ENCODE data around the gene DCAF11. TPM values are rescaled to one million over a fixed set of nuclear protein-coding genes. Genes with fewer than 3 reads are reported as not detected.

The DCAF11 gene
- total RNA-seq, 4 donors from 2014 or later = 50.1 to 76.0 (median 54.4) TPM

DNA sequence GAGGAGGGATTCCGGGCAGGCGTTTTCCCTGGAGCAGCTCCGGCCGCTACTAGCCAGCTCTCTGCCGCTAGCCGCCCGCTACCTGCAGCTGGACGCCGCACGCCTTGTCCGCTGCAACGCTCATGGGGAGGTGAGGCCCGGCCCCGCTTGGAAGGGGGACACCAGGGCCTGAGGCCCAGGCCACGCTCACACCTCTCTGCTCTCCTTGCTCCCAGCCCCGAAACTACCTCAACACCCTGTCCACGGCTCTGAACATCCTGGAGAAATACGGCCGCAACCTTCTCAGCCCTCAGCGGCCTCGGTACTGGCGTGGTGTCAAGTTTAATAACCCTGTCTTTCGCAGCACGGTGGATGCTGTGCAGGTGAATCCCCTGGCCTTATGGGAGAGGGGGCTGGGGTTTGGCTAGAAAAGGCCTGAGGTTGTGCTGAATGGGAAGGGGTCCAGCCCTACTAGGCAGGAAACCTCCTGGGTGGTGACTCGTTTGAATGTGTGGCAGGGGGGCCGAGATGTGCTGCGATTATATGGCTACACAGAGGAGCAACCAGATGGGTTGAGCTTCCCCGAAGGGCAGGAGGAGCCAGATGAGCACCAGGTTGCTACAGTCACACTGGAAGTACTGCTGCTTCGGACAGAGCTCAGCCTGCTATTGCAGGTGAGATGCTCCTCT is 33.3 kb downstream of the DCAF11 start:
- no peak for DNase-seq (ENCODE audit: low spot score)
- TF ChIP-seq CTCF (IDR thresholded peaks at IDR 0.05) = no peak
- no peak for ATAC-seq (ENCODE audit: low FRiP score)

- DNase-seq (ENCODE audit: low spot score) (no peak), ATAC-seq (ENCODE audit: low FRiP score) (no peak)
- TF ChIP-seq CTCF (IDR thresholded peaks at IDR 0.05) = no peak
Observed at GRCh38 chr14:24149302-24149969, 34.9 kb downstream of the DCAF11 start.

DNA sequence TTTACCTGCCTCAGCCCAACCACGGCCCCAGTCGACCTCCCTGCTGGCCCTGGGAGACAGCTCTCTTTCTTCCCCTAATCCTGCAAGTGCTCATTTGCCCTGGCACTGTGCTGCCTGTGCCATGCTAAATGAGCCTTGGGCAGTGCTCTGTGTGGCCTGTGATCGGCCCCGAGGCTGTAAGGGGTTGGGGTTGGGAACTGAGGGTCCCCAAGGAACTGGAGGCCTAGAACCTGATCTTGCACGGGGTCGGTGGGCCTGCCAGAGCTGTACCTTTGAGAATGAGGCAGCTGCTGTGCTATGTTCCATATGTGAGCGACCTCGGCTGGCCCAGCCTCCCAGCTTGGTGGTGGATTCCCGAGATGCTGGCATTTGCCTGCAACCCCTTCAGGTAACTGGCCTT is 35.5 kb downstream of the DCAF11 start:
- no peak for DNase-seq (ENCODE audit: low spot score)
- no peak for ATAC-seq (ENCODE audit: low FRiP score)
- TF ChIP-seq CTCF (IDR thresholded peaks at IDR 0.05) = no peak

- DNase-seq (ENCODE audit: low spot score) (no peak), ATAC-seq (ENCODE audit: low FRiP score) (no peak)
- TF ChIP-seq CTCF (IDR thresholded peaks at IDR 0.05) = no peak
Observed at GRCh38 chr14:24150567-24150966, 36.0 kb downstream of the DCAF11 start.

DNA sequence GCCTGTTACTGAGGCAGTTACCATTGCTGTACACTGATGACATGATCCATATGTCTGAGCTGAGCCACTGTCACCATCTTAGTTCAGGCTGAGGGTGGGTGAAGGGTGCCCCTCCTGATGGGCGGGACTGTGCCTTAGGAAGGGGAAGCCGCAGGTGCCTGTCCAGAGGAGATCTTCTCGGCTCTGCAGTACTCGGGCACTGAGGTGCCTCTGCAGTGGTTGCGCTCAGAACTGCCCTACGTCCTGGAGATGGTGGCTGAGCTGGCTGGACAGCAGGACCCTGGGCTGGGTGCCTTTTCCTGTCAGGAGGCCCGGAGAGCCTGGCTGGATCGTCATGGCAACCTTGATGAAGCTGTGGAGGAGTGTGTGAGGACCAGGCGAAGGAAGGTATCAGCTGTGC is 36.4 kb downstream of the DCAF11 start:
- no peak for ATAC-seq (ENCODE audit: low FRiP score)
- no peak for DNase-seq (ENCODE audit: low spot score)
- TF ChIP-seq CTCF (IDR thresholded peaks at IDR 0.05) = no peak

DNA sequence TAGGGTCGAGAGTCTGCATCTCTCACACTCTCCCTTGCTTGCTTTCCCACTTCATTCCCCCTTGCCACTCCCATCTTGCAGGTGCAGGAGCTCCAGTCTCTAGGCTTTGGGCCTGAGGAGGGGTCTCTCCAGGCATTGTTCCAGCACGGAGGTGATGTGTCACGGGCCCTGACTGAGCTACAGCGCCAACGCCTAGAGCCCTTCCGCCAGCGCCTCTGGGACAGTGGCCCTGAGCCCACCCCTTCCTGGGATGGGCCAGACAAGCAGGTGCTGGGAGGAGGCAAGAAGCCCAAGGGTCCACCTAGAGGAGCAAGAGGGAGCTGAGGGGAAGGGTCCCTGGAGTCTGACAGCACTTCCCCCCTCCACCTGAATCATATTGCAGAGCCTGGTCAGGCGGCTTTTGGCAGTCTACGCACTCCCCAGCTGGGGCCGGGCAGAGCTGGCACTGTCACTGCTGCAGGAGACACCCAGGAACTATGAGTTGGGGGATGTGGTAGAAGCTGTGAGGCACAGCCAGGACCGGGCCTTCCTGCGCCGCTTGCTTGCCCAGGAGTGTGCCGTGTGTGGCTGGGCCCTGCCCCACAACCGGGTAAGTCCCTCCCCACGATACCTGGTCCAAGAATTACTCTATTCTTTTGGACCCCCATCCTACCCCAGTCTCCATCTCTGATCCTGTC is 37.0 kb downstream of the DCAF11 start:
- no peak for TF ChIP-seq CTCF (IDR thresholded peaks at IDR 0.05)
- DNase-seq (ENCODE audit: low spot score) (no peak), ATAC-seq (ENCODE audit: low FRiP score) (no peak)

Measured in omental fat pad (tissue), 4 donors.